ENCODE data around the gene DFFB. TPM values are rescaled to one million over a fixed set of nuclear protein-coding genes. Genes with fewer than 3 reads are reported as not detected.

Gene DFFB
- total RNA-seq, 1 donor from 2014 or later: 45.4 TPM

GRCh38 chr1:3923378-3924185 is 66.3 kb downstream of the DFFB start:
- no peaks in the 10 kb centered on the region for H3K27me3 ChIP-seq
- no peaks in the 10 kb centered on the region for H3K4me1 ChIP-seq
- no peak overlapping the region for H3K4me3 ChIP-seq
- H3K36me3 ChIP-seq: no peaks in the 10 kb centered on the region
- TF ChIP-seq CTCF (IDR thresholded peaks at IDR 0.05): no peak
- H3K27ac ChIP-seq: no peak overlapping the region
- intact Hi-C loops (cut with DNase I): no loop called here
- no peak for DNase-seq (ENCODE audit: low spot score in 2 of 2)
- no peaks in the 10 kb centered on the region for H3K9me3 ChIP-seq

- TF ChIP-seq CTCF (IDR thresholded peaks at IDR 0.05): no peak
- Histone ChIP-seq H3K36me3 (no peaks in the 10 kb centered on the region), H3K27me3 (no peaks in the 10 kb centered on the region), H3K9me3 (no peaks in the 10 kb centered on the region), H3K4me1 (no peaks in the 10 kb centered on the region), H3K4me3 (no peak overlapping the region), H3K27ac (no peak overlapping the region)
- intact Hi-C loops (cut with DNase I): no loop called here
- DNase-seq (ENCODE audit: low spot score in 2 of 2): no peak
Measured at GRCh38 chr1:3924186-3924824, 67.0 kb downstream of the DFFB start.

GRCh38 chr1:3924825-3925220 is 67.5 kb downstream of the DFFB start:
- Histone ChIP-seq H3K4me3 (no peak overlapping the region), H3K36me3 (no peaks in the 10 kb centered on the region), H3K27me3 (no peaks in the 10 kb centered on the region), H3K4me1 (no peaks in the 10 kb centered on the region), H3K9me3 (no peaks in the 10 kb centered on the region), H3K27ac (no peak overlapping the region)
- no peak for DNase-seq (ENCODE audit: low spot score in 2 of 2)
- intact Hi-C loops (cut with DNase I): no loop called here
- TF ChIP-seq CTCF (IDR thresholded peaks at IDR 0.05): no peak

- H3K4me1 ChIP-seq: no peaks in the 10 kb centered on the region
- H3K27ac ChIP-seq: no peak overlapping the region
- no peak overlapping the region for H3K4me3 ChIP-seq
- H3K36me3 ChIP-seq: no peaks in the 10 kb centered on the region
- no peaks in the 10 kb centered on the region for H3K27me3 ChIP-seq
- no peak for DNase-seq (ENCODE audit: low spot score in 2 of 2)
- H3K9me3 ChIP-seq: no peaks in the 10 kb centered on the region
- TF ChIP-seq CTCF (IDR thresholded peaks at IDR 0.05): no peak
- intact Hi-C loops (cut with DNase I): no loop called here
Measured at GRCh38 chr1:3925256-3925655, 68.0 kb downstream of the DFFB start.

GRCh38 chr1:3925762-3926161 is 68.5 kb downstream of the DFFB start:
- H3K4me1 ChIP-seq: no peaks in the 10 kb centered on the region
- intact Hi-C loops (cut with DNase I): no loop called here
- DNase-seq (ENCODE audit: low spot score in 2 of 2): no peak
- H3K27ac ChIP-seq: no peak overlapping the region
- no peaks in the 10 kb centered on the region for H3K9me3 ChIP-seq
- no peaks in the 10 kb centered on the region for H3K36me3 ChIP-seq
- TF ChIP-seq CTCF (IDR thresholded peaks at IDR 0.05): no peak
- no peaks in the 10 kb centered on the region for H3K27me3 ChIP-seq
- no peak overlapping the region for H3K4me3 ChIP-seq
